Ovary (tissue), 9 donors: Measurements from ENCODE around the gene PAQR5. TPM values are rescaled to one million over a fixed set of nuclear protein-coding genes. Genes with fewer than 3 reads are reported as not detected.

ENCODE experiments used
- DNase-seq, 5 donors: peaks; one replicate each; pipeline ENCODE4 v3.0.0-alpha.2; 2019 to 2020
- H3K27ac ChIP-seq, 2 donors: fragments of 200-600 bp; one replicate each; pipeline versions ENCODE4 v1.5.1 to v1.8.0; 2019 to 2022
- H3K27me3 ChIP-seq: fragments of 200-600 bp; one replicate; pipeline ENCODE4 v1.8.0; 2022
- H3K36me3 ChIP-seq: fragments of 200-600 bp; sonication (generic); one replicate; pipeline ENCODE4 v1.5.1; 2019
- H3K4me1 ChIP-seq: one replicate; pipeline ENCODE4 v1.8.1; 2013; ENCODE audit warnings: mild to moderate bottlenecking, moderate library complexity; ENCODE audit not compliant: insufficient read depth
- H3K4me3 ChIP-seq: fragments of 200-600 bp; sonication (generic); one replicate; pipeline ENCODE4 v1.5.1; 2017
- H3K9me3 ChIP-seq, 2 donors: fragments of 200-600 bp in 1 of 2; sonication (generic) in 1 of 2; one replicate each; pipeline versions ENCODE4 v1.5.1 to v1.8.1; 2013 to 2019; ENCODE audit warnings: mild to moderate bottlenecking in 1 of 2, moderate library complexity in 1 of 2
- CTCF ChIP-seq, 3 donors: fragments of 450-650 bp in 2 of 3; fragments of 200-600 bp in 1 of 3; IDR thresholded peaks; one replicate each; pipeline versions ENCODE4 v1.5.1 to v1.8.0; 2016 to 2022; ENCODE audit warnings: antibody characterized with exemption in 3 of 3, mild to moderate bottlenecking in 1 of 3
- EP300 ChIP-seq: sonication (generic); formaldehyde crosslinking; IDR thresholded peaks from one replicate; pipeline ENCODE4 v1.6.1; 2017; ENCODE audit warnings: antibody characterized with exemption
- POLR2A ChIP-seq: fragments of 450-650 bp; IDR thresholded peaks from one replicate; pipeline ENCODE4 v1.6.1; 2017; ENCODE audit warnings: antibody characterized with exemption, mild to moderate bottlenecking, moderate library complexity
- WGBS, 3 donors: extraction: QIAGEN DNeasy Blood & Tissue Kit in 1 of 3; methylation state at CpG; one replicate each; pipeline versions ENCODE4 v1.1.5 to v1.1.7; 2013 to 2017; 5-methylcytosine and 5-hydroxymethylcytosine counted together
- intact Hi-C, 4 donors: fragments of 100-400 bp; cut with DNase I; formaldehyde crosslinking; loops; one replicate each; pipeline versions ENCODE4 v1.11.0 to v1.15.1; 2022 to 2023
- polyA plus RNA-seq, 2 donors: library from polyadenylated mRNA; stranded (reverse); fragments of 200-250 nt in 1 of 2; fragments of 350-450 nt in 1 of 2; fragmentation: Illumina TruSeq in 1 of 2; extraction: RNeasy Lipid Tissue Mini Kit (QIAGEN cat#74804) in 1 of 2; gene quantifications; one replicate each; pipeline ENCODE4 v1.2.3, GENCODE V29; 2013 to 2014
- total RNA-seq, 7 donors: library from RNA; depleted of rRNA in 2 of 7; stranded (reverse); fragments of >200 nt in 2 of 7; fragmentation: NEBNext Ultra II Directional in 3 of 7; extraction: Animal tissue kit (Norgen Biotek cat#: 25700) in 3 of 7; gene quantifications; one replicate each; pipeline versions ENCODE4 v1.1.0 to v1.2.4, GENCODE V29; 2016 to 2023
- donor health status: DM: no; HTN: no; CAD: no; lungs with moderate emphysema.
- donor health status: DM: no; HTN: no; CAD: no.
- donor health status: Bipolar disorder and iron deficiency.
- donor health status: DM: yes; HTN: yes; CAD: no.
- donor health status: DM: no; HTN: no; CAD: no.
- donor health status: DM: yes; HTN: yes; CAD: no.

The PAQR5 gene
- total and polyA plus RNA-seq, 9 donors = 0.12 to 2.4 (median 0.66) TPM

GRCh38 chr15:69285834-69286233 lies 12.9 kb upstream of the PAQR5 start:
- Histone ChIP-seq H3K4me3 (no peak overlapping the region), H3K9me3 (no peaks in the 10 kb centered on the region), H3K27ac (no peak overlapping the region), H3K27me3 (no peaks in the 10 kb centered on the region), H3K4me1 (no peaks in the 10 kb centered on the region), H3K36me3 (no peaks in the 10 kb centered on the region)
- WGBS, 3 donors = 94 to 96% (median 95%) methylated on average over 12 of the region's 12 CpGs
- TF ChIP-seq CTCF (IDR thresholded peaks at IDR 0.05) (no peak), POLR2A (no peak), EP300 (no peak)
- DNase-seq = no peak
- intact Hi-C loops = no loop called here

GRCh38 chr15:69288011-69288410 lies 10.7 kb upstream of the PAQR5 start:
- Histone ChIP-seq H3K36me3 (no peaks in the 10 kb centered on the region), H3K27me3 (no peaks in the 10 kb centered on the region), H3K4me1 (no peaks in the 10 kb centered on the region), H3K9me3 (no peaks in the 10 kb centered on the region), H3K4me3 (no peak overlapping the region), H3K27ac (no peak overlapping the region)
- intact Hi-C loops = no loop called here
- no peak for TF ChIP-seq CTCF (IDR thresholded peaks at IDR 0.05)
- DNase-seq = no peak
- 91 to 92% (median 92%) methylated on average over 7 of the region's 7 CpGs for WGBS, 3 donors

- Histone ChIP-seq H3K9me3 (no peaks in the 10 kb centered on the region), H3K27ac (no peak overlapping the region), H3K4me1 (no peaks in the 10 kb centered on the region), H3K4me3 (no peak overlapping the region), H3K27me3 (no peaks in the 10 kb centered on the region), H3K36me3 (no peaks in the 10 kb centered on the region)
- intact Hi-C loops = no loop called here
- no peak for TF ChIP-seq CTCF (IDR thresholded peaks at IDR 0.05)
- TF ChIP-seq EP300 = no peak
- no peak for TF ChIP-seq POLR2A
- DNase-seq = no peak
- WGBS, 3 donors = 93 to 94% (median 94%) methylated on average over 11 of the region's 11 CpGs
Observed at GRCh38 chr15:69288531-69289341, 10.0 kb upstream of the PAQR5 start.

- WGBS, 3 donors = 21 to 33% (median 29%) methylated on average over 8 of the region's 8 CpGs
- Histone ChIP-seq H3K36me3 (no peaks in the 10 kb centered on the region), H3K27ac (no peak overlapping the region), H3K9me3 (no peaks in the 10 kb centered on the region), H3K4me3 (no peak overlapping the region), H3K27me3 (no peaks in the 10 kb centered on the region), H3K4me1 (no peaks in the 10 kb centered on the region)
- TF ChIP-seq POLR2A (no peak), EP300 (no peak), CTCF (IDR thresholded peaks at IDR 0.05) (no peak)
- no peak for DNase-seq
- intact Hi-C loops = no loop called here
Observed at GRCh38 chr15:69289342-69290146, 9.2 kb upstream of the PAQR5 start.
